NCI-H2107 treated with DMSO at 0.1 percent for 48 hours (cell line): ENCODE data around the gene GIMD1.

Experiments used
- DNase-seq: peaks from one replicate; lab custom pipeline; 2025; ENCODE audit not compliant: unreplicated experiment; lab: John Stamatoyannopoulos, UW

Gene GIMD1

DNA sequence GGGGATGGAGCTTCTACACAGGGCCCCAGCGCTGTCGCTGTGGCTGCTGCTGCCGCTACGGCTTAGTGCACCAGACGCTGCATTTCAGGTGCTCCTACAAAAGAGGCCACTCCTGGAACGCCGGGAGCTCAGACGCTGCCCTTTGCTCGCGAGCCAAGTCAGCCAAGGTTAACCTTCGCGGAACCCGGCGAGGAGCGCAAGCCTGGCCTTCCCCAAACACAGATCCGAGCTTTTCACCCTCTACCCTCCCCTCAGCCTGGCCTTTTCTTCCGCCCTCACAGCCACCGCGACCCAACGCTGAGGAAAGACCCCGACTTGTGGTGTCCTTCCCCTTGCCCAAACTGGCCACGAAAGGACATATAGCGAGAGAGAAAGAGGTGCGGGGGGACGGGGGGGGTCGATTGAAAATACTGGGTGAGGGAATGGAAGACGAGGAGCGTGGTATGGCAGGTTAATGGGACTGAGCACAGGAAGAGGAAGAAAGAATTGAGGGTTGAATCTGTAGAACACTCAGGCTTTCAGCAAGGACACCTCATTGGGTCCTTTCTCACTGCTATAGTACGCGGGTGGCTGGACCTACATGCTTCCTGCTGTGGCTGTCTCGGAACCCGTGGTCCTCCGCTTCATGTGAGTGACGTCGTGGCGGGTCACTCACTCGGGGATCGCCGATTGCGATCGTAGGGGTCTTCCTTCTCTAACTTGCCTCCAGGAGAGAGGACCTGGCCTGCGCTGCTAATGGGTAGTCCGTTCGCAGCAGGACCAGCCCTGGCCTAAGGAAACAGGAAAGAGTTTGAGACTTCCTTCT lies 52.4 kb downstream of the GIMD1 start, which contains the start of the genes AIMP1 and TBCK:
TSS of gene AIMP1 (plus strand) at position 583 of the 805 bp plus-strand sequence. CDS start 8,460 bp downstream, outside the sequence.
TSS of gene TBCK (minus strand) at position 242 of the 805 bp plus-strand sequence. CDS start 7,249 bp downstream, outside the sequence.
- peak; percentile 60 for DNase-seq

GRCh38 chr4:106315476-106315967 lies 53.1 kb downstream of the GIMD1 start:
- DNase-seq = no peak

DNA sequence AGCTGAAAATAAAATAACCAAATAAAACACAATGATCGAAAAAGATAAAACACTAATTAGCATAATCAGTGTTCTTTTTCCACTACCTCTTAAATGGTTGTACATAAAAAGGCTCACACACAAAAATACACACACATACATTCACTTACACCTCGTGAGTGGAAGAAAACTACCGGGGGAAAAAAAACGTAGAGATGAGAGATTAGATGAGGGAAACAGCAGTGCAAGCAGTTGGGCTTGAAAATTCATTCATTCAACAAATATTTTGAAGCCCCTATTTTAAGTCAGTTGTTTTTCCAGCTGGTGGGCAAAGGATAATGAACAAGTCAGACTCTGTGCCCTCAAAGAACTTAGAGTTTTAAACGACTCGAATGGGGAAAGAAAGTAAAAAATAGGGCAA lies 53.6 kb downstream of the GIMD1 start:
- no peak for DNase-seq

GRCh38 chr4:106312997-106313522 lies 55.5 kb downstream of the GIMD1 start:
- no peak for DNase-seq

GRCh38 chr4:106312377-106312776 lies 56.2 kb downstream of the GIMD1 start:
- DNase-seq = no peak
